Measurements from ENCODE around the gene NUPR1.
A peak's percentile ranks its signal among the peaks of the same experiment; 100 is the strongest.
"Not testable (repeated sequence)": the region's sequence is repeated elsewhere in the genome, so short reads cannot be mapped to it uniquely, and the experiment has no call there.

NUPR1 gene

GRCh38 chr16:28554634-28555423 is 16.1 kb upstream of the NUPR1 start:
- DNase-seq, result no peak

GRCh38 chr16:28553776-28554633 is 15.2 kb upstream of the NUPR1 start, which contains the start of gene SGF29:
Gene SGF29, plus strand, starts transcription at chr16:28553920. Its CDS starts 27,150 bp downstream, at chr16:28581070.
- peak; percentile 91 for DNase-seq

GRCh38 chr16:28549301-28549899 is 10.6 kb upstream of the NUPR1 start:
- no peak for DNase-seq

GRCh38 chr16:28548306-28548802 is 9.6 kb upstream of the NUPR1 start:
- DNase-seq, result no peak

- no peak for DNase-seq
Measured at GRCh38 chr16:28546626-28547025, 7.9 kb upstream of the NUPR1 start.

GRCh38 chr16:28545964-28546363 is 7.2 kb upstream of the NUPR1 start:
- not testable (repeated sequence) for DNase-seq

- DNase-seq, result no peak
Measured at GRCh38 chr16:28544998-28545397, 6.2 kb upstream of the NUPR1 start.

GRCh38 chr16:28543072-28543471 is 4.3 kb upstream of the NUPR1 start:
- no peak for DNase-seq

GRCh38 chr16:28542646-28543045 is 3.9 kb upstream of the NUPR1 start:
- no peak for DNase-seq

- DNase-seq, result no peak
Measured at GRCh38 chr16:28540346-28540745, 1.6 kb upstream of the NUPR1 start.

GRCh38 chr16:28537964-28538732 is 626 bp downstream of the NUPR1 start:
- no peak for DNase-seq

- DNase-seq, result no peak
Measured at GRCh38 chr16:28537076-28537475, 1.7 kb downstream of the NUPR1 start.

GRCh38 chr16:28534542-28535373 is 4.0 kb downstream of the NUPR1 start:
- DNase-seq, result no peak

GRCh38 chr16:28532940-28533647 is 5.7 kb downstream of the NUPR1 start:
- no peak for DNase-seq

- DNase-seq, result no peak
Measured at GRCh38 chr16:28531777-28532744, 6.7 kb downstream of the NUPR1 start.

- no peak for DNase-seq
Measured at GRCh38 chr16:28529124-28529523, 9.7 kb downstream of the NUPR1 start.

- no peak for DNase-seq
Measured at GRCh38 chr16:28528463-28528867, 10.3 kb downstream of the NUPR1 start.

GRCh38 chr16:28527985-28528384 is 10.8 kb downstream of the NUPR1 start:
- DNase-seq, result no peak

- not testable (repeated sequence) for DNase-seq
Measured at GRCh38 chr16:28527100-28527785, 11.5 kb downstream of the NUPR1 start.

Measured in activated CD4-positive, alpha-beta T cell treated with anti-CD3 and anti-CD28 coated beads for 1 hour (primary cell).